GM19397 (cell line): Measurements from ENCODE around the gene PTGES2.
"Not testable (repeated sequence)": the region's sequence is repeated elsewhere in the genome, so short reads cannot be mapped to it uniquely, and the experiment has no call there.

Experiments
- ATAC-seq: cut with Tn5 transposase; IDR thresholded peaks from one replicate; pipeline ENCODE4 v1.9.1; 2021; ENCODE audit warnings: mild to moderate bottlenecking, moderate library complexity; ENCODE audit not compliant: unreplicated experiment

The PTGES2 gene

DNA sequence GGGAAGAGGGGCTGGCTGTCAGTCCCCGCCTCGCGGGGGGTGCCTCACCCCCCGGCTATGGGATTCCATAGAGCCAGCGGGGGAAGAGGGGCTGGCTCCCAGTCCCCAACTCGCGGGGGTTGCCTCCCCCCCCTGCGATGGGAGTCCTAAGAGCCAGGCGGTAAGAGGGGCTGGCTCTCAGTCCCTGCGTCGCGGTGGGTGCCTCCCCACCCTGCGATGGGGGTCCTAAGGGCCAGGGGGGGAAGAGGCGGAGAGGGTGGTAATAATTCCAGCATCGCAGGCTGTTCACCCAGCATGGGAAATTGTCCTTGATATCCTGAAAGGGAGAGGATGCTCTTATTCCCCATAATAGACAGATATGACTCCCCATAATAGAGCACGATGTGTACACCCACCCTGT, 12.1 kb upstream of the PTGES2 start:
- no peak for ATAC-seq

- no peak for ATAC-seq
Measured at GRCh38 chr9:128138001-128138400, 10.5 kb upstream of the PTGES2 start.

DNA sequence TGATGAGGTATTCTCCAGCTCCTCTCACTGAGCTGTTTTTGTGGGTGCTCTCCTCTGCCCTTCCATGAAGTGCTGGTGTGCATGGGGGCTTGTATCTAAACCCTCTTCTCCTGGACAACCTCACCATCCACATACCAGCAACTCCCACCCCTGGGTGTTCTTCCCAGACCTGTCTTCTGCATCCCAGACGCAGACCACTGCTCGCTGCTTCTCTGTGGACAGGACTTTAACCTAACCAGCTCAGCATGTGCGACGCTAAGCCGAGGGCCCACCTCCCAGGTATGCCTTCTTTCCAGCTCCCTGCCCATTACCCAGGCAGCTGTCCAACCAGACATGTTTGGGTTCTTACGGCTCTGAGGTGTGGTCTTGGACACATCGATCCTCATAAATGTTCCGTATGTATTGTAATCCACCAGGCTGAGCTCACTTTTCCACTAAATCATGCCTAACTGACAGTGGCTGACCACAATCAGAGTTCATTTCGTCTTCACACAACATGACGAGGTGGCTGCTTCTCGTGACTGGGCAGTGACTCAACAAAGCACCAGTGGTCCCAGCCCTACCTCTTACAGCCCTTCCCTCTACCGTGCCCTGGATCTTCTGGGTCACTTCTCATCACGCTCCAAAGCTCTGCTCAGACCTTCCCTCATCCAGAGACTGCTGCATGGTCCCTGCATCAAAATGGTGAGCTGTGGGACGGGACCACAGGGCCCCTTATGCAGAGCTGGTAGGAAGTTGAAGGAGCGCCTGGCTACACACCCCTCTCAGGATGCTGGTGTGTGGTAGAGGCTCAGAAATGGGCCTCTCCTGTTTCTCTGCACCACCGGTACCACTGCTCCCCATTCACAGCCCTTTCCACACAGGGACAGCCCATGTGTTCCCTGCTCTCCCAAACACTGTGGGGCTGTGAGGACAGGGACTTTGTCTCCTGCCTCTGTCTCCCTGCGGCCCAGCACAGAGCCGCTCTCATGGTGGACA, 9.6 kb upstream of the PTGES2 start:
- ATAC-seq: no peak

- not testable (repeated sequence) for ATAC-seq
Measured at GRCh38 chr9:128135561-128135960, 8.0 kb upstream of the PTGES2 start.

DNA sequence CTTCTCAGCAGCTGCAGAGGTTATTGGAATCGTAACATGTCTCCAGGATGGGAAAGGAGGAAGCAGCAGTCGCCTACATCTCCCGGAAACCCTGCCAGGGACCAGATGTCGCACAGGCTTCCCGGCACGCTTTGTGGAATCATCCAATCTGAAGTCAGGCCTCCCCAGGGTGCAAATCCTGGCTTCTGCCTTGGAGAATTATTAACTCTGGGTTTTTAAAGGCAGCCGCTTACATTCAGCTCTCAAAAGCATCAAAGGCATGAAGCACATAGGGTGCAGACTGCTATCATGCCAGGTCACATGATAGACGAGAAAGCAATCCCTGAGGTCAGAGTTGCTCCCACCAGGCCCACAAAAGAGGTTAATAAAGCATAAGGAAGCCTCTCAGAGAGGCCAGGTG, 4.6 kb upstream of the PTGES2 start:
- not testable (repeated sequence) for ATAC-seq

DNA sequence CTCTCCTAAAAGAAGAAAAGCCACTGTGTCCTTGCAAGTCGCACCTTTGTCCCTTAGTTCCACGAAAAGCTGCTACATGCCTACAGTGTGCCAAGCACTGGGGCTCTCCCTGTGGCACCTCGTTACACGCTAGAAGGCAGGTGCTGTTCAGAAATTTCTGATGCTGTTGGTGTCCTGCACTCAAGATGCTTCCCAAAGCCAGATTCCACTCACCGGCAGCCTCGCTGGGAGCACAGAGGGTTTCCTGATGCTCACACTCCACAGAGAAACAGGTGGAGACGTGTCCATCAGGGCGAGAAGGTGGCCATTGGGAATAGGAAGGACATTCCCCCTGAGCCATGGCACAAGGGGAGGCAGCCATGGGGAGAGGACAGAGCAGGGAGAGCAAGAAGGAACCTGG, 3.8 kb upstream of the PTGES2 start:
- ATAC-seq: not testable (repeated sequence)

GRCh38 chr9:128130651-128131050, 3.1 kb upstream of the PTGES2 start:
- ATAC-seq: not testable (repeated sequence)

- not testable (repeated sequence) for ATAC-seq
Measured at GRCh38 chr9:128129976-128130590, 2.6 kb upstream of the PTGES2 start.

- no peak for ATAC-seq
Measured at GRCh38 chr9:128128836-128129590, 1.5 kb upstream of the PTGES2 start.

DNA sequence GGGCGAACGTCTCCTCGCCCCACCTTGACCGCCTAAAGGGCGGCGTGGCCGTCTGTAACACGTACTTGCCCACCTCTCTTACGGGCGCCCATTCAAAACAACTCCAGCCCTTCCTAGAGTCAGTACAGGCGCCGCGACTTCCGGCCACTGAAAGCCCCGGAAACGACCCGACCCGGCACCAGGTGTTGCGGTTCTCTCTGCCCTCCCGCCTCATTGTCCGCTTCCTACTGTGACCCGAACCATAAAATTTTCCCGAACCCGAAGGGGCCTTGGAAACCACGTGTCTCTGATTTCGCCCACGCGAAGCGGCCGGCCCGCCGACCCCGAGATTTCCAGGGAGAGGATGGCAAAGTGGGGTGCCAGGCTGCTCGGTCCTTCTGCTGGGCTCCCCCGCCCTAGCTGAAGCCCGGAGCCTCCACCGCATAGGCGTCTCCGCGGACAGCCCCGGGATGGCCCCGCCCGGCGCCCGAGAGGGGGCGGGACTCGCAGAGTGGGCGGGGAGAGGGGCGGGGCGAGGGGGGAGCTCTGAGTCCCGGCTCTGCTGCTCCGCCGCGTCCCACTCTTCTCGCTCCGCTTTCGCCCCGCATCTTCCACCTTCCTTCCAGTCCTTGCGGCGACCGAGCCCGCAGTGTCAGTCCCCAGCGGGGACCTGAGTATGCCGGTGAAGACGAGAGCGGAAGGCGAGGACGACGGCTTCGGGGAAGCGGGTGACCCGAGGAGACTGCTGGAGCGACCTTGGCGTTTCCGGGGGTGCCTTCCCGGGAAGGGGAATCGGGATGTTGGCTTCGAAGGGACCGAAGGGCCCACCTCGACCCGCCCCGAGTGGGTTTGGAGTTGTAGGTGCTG, 684 bp upstream of the PTGES2 start:
- peak; percentile 68 for ATAC-seq

GRCh38 chr9:128125580-128126354, 1.8 kb downstream of the PTGES2 start:
- ATAC-seq: no peak

- ATAC-seq: no peak
Measured at GRCh38 chr9:128124873-128125579, 2.5 kb downstream of the PTGES2 start.

- no peak for ATAC-seq
Measured at GRCh38 chr9:128124451-128124850, 3.1 kb downstream of the PTGES2 start.

DNA sequence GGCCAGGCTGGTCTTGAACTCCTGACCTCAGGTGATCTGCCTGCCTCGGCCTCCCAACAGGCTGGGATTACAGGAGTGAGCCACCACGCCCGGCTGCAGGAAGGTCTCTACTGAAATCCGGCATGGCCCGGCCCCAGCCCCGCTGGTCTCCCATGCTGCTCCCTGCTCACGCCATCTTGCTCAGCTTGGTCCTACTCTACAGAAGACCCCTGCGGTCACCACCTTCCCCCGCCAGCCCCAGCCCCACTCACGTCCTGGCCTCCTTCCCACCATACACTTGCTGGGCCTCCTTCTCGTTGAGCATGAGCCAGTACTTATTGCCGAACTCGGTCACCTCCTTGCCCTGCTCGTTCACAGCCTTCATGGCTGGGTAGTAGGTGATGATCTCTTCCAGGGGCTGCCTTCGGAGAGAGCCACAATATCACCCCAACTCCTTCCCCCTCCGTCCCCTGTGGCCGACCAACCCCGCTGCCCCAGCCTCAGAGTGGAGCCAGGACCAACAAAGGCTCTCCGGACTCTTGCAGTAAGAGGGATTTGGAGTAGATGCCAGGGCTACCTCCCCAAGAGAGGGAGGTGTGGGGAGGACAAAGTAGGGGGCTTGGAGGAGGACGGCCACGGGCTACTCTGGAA, 4.0 kb downstream of the PTGES2 start:
- no peak for ATAC-seq

DNA sequence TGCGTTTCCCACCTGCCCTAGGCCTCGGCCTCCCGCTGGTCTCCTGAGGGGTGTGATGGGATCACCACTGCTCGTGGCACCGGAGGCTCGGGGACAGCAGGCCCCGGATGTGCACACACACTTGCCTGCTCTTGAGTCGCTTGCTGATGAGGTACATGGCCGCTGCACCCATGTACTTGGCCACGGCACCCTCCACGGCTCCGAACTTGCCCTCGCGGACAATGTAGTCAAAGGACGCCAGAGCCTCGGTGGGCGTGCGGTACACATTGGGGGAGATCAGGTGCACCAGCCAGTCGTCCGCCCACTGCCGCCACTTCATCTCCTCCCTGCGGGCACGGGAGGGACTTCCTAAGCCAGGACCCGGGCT, 4.7 kb downstream of the PTGES2 start:
- ATAC-seq: no peak

- ATAC-seq: no peak
Measured at GRCh38 chr9:128121924-128122808, 5.4 kb downstream of the PTGES2 start.

DNA sequence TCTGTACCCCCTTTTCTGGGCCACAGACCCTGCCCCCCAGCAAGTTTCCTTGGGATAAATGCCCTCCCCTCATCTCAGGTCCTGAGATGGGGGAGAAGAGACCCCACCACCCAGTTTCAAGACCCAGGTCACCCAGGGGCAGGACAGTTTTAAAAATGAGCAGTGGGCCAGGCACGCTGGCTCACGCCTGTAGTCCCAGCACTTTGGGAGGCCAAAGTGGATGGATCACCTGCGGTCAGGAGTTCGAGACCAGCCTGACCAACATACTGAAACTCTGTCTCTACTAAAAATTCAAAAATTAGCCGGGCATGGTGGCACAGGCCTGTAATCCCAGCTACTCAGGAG, 6.1 kb downstream of the PTGES2 start:
- no peak for ATAC-seq
